Activated CD8-positive, alpha-beta memory T cell treated with anti-CD3 and anti-CD28 coated beads, Interleukin-2, amount 10 ng/mL, durations not matched to agents 7 days and 5 days (primary cell): ENCODE results near the gene PDK3. TPM values are rescaled to one million over a fixed set of nuclear protein-coding genes. Genes with fewer than 3 reads are reported as not detected.

Source experiments
- total RNA-seq, 2 experiments: library from RNA; stranded (reverse); gene quantifications; one replicate each; pipeline ENCODE4 v1.2.3, GENCODE V29; 2021

Gene PDK3
- total RNA-seq, 2 experiments from 2014 or later = 21.2 to 22.6 TPM

Other genes starting within 250 kb of the PDK3 start
- gene SUPT20HL2, start 151.2 kb upstream of the PDK3 start, total RNA-seq = not detected
- not detected for gene SUPT20HL1, start 104.6 kb upstream of the PDK3 start, total RNA-seq
- gene PCYT1B, start 182.1 kb downstream of the PDK3 start, total RNA-seq = under 1 TPM in 1 of 2 experiments, not detected in 1; 0.23 TPM
- gene POLA1, start 228.6 kb downstream of the PDK3 start, total RNA-seq = 10 to 100 TPM; 35.7 to 36.5 TPM